HG02973 (cell line): ENCODE data around the gene SUN3.
A peak's percentile ranks its signal among the peaks of the same experiment; 100 is the strongest.
"Not testable (repeated sequence)": the region's sequence is repeated elsewhere in the genome, so short reads cannot be mapped to it uniquely, and the experiment has no call there.

Source experiments
- ATAC-seq: cut with Tn5 transposase; IDR thresholded peaks from one replicate; pipeline ENCODE4 v1.9.1; 2021; ENCODE audit warnings: moderate library complexity; ENCODE audit not compliant: unreplicated experiment

The SUN3 gene

DNA sequence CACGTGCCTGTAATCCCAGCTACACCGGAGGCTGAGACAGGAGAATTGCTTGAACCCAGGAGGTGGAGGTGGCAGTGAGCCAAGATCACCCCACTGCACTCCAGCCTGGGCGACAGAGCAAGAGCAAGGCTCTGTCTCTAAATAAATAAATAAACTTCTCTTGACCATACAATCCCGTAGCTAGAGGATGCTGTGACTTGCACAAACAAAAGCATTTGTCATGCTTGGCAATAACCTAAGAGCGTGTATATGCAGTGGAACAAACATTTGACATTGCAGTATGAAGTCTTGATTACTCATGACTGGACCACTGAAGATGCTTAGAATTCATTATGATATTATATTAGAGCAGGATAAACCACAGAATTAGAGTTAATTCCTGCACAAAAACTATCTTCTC, 5.0 kb upstream of the SUN3 start:
- no peak for ATAC-seq

DNA sequence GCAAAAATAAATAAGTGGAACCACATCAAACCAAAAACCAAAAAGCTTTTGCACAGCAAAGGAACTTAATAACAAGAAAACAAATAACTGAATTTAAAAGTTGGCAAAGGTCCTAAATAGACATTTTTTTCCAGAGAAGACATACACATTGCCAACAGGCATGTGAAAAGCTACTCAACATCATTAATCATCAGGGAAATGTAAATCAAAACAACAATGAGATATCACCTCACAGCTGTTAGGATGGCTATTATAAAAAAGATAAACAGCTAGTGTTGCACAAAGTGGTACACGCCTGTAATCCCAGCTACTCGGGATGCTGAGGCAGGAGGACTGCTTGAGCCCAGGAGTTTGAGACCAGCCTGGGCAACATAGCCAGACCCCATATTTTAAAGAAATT, 2.2 kb upstream of the SUN3 start:
- no peak for ATAC-seq

DNA sequence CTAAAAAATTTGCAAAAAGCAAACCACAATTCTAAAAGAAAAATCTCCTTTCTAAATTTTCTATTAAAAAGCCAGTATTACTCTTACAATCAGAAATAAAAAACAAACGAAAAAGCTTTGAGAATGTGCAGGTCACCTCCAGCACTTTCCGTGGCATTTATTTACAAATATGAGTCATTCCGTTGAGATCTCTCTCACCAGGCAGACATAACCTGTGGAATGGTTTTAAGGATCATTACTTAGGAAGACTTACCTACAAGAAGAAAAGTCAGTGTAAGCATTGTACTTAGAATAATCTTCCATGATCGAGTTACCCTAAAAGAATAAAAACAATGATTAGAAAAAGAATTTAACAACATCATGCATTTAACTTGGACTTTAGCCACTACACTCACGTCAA, 3.3 kb downstream of the SUN3 start:
- ATAC-seq = no peak

DNA sequence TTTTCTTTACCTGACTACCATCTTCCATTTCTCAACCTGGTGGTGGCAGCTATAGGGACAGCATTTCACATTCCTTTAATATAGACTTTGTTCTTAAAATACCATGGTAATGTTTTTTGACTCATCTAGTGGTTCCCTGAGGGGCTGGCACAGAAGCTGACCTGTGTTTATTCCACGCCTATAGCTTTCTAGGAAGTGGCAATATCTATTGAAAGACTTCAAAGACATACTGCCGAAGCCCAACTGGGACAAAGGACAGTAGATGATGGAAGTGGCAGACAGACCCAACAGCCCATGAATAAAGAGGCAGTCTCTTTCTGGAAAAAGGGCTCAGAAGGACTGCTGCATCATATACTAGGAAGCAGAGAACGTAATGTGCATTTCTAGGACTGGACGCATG, 11.2 kb downstream of the SUN3 start:
- no peak for ATAC-seq

DNA sequence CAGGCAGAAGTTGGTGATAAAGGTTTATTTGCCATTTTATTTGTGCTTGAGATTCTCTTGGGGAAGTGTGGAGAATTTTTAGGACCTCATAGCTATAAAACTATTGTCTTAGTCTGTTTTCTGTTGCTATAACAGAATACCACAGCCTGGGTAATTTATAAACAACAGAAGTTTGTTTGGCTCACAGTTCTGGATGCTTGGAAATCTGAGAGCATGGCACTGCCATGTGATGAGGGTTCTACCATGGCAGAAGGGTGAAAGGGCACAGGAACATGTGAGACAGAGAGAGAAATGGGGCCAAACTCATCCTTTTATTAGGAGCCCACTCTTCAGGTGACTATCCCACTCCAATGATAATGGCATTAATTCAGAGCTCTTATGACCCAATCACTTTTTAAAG, 12.3 kb downstream of the SUN3 start:
- no peak for ATAC-seq

DNA sequence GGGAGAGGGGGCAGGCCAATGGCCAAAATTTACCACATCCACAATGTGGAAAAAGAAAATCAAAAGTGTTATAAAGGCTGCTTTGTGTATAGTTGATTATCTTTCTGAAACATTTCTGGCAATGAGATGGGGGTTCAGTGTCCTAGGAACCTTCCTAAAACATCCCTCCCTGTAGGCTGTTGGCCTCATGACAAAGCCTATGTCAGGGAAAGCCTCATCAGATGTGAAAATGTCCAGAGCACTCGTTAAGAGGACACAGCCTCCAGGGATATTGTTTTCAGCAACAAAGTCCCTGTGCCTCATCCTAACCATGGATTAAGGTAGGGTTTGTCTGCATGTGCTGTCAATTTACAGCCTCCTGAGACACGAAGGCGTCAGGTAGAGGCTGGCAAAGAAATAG, 17.0 kb downstream of the SUN3 start:
- no peak for ATAC-seq

DNA sequence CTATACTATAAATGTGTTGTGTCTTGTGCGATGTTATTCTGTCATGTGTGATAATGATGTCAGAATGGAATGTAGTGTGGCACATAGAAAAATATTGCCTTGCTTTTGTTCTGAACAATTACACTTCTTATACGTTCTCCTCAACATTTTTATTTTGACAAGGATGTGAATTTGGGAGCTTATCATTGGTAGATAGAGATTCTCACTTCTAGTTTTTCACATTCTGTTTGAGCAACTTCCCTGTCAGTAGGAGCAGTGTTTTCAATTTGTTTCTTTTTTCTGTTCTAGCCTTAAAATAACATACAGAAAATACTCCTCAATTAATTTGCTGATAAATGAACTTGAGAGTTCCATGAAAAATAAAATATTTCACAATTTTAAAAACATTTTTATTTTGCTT, 17.6 kb downstream of the SUN3 start:
- no peak for ATAC-seq

DNA sequence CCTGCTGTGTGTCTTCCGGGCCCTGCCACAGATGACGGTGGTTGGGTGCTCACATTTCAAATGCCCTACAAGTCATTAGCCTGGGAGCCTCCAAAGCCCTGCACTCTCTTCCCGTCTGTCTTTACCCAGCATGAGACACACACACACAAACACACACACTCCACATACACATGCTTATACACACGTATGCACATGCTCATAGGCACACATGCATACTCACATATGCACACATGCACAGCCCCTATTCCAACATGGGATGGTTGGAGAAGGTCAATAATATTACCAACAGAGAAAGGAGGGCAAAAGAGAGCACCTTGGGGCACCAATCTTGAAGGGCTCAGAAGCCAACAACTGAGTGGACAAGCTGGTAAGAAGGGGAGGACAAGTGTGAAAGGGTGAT, 19.0 kb downstream of the SUN3 start:
- no peak for ATAC-seq

DNA sequence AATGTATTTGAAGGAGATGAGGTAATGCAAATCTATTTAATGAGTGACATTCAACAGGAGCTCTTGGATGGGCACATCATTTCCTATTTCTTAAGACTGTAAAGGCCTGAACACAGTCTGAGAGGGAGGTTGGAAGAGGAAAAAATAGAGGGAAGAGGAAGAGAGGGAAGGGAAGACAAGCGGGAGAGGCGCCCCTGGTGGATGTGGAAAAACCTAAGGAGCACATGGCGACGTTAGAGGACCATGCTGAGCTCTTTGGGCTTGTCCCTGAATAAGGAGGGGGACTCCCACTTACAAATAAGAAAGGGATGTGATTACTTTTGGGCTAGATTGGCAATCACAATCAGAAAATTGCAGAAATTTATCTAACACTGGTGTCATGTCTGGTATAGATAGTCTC, 19.6 kb downstream of the SUN3 start:
- ATAC-seq = no peak

DNA sequence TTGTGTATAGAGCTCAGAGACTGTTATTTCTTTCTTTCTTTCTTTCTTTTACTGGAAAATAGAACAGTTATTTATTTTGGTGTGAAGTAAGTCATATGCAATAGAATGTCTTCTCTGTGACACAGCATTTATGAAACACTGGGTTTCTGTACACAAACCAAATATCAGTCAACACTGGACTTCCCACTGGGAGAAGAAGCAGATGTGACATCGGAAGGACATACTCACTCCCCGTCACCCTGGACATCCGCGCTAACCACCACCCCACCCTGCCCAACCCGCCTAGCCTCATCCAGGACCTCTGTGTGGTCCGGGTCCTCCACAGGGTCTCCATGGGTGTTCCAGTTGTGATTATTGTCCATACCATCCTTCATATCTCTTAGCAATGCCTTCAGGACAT, 22.0 kb downstream of the SUN3 start:
- ATAC-seq = no peak

DNA sequence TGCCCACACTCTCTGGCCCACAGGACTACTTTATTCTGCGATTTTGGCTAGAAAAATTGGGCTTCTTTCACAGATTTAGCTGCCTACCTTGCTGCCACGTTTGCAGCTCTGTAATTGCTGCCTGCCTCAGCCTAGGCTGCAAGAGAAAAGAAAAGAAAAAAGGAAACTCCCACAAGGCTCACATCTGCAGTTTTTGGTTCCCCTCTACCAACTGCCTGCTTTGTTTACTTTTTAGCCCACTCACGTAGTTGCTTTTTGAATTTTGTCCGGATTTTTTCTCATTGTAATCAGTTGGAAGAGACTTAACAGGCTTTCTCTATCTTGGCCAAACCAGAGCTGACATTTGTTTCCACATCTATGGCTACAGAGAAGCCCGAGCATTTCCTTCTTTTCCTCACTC, 24.3 kb downstream of the SUN3 start:
- no peak for ATAC-seq

DNA sequence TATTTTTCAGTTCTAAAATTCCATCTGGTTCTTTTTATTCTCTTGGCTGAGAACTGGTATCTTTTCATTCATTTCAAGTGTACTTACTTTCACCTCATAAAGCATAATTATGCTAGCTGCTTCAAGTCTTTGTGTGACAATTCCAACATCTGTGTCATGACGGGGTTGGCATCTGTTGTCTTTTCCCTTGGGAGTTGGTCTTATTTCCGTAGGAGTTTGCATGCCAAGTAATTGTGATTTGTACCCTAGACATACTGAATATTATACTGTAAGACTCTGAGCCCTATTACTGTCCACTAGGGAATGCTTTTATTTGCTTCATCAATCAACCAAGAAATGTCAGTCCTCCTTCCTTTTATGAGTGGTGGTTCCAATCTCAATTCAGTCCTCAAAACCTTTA, 24.9 kb downstream of the SUN3 start:
- no peak for ATAC-seq

DNA sequence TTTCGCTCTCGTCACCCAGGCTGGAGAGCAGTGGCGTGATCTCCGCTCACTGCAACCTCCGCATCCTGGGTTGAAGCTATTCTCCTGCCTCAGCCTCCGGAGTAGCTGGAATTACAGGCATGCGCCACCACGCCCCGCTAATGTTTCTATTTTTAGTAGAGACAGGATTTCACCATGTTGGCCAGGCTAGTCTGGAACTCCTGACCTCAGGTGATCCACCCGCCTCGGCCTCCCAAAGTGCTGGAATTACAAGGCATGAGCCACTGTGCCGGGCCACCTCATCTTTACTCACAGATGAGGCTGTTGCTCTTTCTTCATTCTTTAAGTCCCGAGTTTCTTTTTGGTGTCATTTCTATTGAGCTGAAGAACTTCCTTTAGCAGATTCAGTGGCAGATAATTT, 28.7 kb downstream of the SUN3 start:
- not testable (repeated sequence) for ATAC-seq

DNA sequence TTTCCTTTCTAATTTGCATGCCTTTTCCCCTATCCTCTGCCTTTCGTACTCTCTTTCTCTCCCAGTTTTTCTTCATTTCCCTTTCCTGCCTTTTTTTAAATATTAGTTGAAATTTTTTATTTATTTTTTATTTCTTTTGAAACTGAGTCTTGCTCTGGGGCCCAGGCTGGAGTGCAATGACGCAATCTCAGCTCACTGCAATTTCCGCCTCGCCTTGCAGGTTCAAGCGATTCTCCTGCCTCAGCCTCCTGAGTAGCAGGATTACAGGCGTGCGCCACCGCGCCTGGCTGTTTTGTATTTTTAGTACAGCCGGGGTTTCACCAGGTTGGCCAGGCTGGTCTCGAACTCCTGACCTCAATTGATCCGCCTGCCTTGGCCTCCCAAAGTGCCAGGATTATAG, 29.5 kb downstream of the SUN3 start:
- ATAC-seq = no peak

DNA sequence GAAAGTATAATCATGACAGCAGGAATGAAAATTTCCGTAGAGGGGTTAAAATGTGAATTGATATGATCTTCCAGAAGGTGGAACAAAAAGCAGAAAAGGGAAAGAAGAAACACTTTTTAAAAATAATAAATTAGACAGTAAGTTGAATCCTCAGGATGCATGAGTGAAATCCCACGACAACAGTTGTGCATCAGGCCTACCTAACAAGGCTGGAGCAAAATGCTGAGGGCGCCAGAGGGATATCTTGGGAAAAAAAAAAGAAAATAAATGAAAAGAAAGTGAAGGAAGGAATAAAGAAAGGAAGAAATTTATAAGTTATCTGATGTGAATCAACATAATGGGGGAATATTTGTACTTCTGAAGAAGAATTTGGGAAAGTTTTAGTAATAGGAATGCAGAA, 36.5 kb downstream of the SUN3 start:
- ATAC-seq = no peak

DNA sequence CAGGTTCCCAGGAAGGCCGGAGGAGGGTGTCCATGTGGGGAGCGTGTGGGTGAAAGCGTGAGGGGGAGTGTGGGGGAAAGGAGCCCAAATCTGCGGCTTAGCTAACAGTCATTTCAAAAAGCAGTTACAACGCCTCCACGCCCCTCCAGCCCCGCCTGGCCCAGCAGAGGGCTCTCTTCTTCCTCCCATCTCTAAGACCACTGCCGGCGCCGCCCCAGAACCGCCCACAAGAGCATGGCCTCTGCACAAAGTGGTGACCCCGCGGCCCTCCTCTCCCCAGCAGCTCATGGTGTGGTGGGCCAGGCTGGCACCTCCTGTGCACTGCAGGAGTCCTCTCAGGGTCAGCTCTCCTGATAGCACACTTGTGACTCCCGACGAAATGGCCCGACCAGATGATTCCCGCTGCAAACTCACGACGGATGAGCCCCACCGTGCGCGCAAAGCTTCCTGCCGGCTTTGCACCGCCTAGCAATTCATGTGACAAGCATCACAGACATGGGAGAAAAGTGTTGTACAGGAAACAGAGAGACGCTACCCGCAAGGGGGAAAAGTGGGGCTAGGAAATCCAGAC, 37.1 kb downstream of the SUN3 start:
- peak; percentile 99 for ATAC-seq

DNA sequence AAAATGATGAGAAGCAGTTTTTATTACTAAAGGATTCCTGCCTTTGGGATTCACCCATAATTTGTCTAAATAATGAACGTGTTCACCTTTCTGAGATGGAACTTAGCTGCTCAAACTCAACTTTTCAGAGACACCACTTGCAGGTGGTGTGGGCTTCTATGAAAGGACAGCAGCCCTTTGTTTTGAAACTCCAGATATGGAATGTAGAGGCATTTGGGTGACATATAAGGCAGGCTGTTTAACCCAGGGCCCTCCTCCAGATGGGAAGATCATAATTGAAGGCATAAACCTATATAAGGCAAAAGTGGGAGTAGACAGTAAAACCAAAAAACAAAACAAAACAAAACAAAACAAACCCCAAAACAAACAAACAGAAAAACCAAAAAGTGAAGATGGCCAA, 37.6 kb downstream of the SUN3 start:
- ATAC-seq = peak; percentile 5

DNA sequence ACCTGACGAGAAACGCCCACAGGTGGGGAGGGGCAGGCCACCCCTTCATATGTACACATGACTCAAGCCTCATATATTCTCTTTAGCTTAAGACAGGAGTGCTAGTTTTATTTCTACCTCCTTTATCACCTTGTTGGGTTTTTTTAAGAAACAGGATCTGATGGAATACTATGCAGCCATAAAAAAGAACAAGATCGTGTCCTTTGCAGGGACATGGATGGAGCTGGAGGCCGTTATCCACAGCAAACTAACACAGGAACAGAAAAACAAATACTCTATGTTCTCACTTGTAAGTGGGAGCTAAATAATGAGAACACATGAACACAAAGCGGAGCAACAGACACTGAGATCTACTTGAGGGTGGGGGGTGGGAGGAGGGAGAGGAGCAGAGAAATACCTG, 38.3 kb downstream of the SUN3 start:
- no peak for ATAC-seq

DNA sequence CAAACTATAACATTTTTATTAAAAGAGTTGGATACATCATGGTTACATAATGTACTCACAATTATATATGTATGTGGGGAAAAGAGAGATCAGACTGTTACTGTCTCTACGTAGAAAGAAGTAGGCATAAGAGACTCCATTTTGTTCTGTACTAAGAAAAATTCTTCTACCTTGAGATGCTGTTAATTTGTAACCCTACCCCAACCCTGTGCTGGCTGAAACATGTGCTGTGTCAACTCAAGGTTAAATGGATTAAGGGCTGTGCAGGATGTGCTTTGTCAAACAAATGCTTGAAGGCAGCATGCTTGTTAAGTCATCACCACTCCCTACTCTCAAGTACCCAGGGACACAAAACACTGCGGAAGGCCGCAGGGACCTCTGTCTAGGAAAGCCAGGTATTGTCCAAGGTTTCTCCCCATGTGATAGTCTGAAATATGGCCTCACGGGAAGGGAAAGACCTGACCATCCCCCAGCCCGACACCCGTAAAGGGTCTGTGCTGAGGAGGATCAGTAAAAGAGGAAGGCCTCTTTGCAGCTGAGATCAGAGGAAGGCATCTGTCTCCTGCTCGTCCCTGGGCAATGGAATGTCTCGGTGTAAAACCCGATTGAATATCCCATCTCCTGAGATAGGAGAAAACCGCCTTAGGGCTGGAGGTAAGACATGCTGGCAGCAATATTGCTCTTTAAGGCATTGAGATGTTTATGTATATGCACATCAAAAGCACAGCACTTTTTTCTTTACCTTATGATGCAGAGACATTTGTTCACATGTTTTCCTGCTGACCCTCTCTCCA, 39.1 kb downstream of the SUN3 start:
- ATAC-seq = not testable (repeated sequence)

DNA sequence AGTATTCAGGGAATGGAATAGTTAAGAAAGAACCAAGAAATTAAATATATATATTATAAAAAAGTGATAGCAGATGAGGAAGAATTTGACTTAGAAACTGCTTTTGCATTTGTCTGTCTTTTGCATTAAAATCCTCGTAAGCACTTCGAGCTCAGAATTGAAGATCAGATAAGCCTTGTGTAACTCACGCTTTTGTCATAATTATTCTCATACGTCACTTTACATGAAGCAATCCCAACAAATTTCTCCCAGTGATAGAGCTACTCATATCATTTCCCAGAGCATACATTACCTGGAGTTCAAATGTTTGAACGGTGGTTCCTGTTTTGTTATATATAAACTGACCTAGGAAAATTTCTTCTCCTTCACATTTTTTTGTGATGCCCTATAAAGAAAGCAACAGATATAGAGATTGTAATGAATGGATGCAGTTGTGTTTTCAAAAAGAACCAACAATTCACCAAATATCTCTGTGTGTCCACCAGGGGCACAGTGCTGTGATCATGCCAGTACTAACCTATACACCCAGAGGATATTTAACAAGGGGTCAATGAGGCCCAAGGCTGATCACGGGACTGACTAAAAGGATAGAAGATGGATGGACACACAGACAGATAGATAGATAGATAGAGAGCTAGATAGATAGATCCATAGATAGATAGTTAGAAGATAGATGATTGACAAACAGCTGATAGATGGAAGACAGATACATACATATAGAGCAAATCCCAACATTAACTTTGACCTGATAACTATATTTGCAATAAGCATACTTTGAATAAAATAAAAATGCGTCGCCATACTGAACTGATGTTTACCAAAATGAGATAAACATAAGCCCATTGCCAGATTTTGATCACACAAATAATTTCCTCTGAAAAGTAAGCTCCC, 40.2 kb downstream of the SUN3 start:
- ATAC-seq = no peak

DNA sequence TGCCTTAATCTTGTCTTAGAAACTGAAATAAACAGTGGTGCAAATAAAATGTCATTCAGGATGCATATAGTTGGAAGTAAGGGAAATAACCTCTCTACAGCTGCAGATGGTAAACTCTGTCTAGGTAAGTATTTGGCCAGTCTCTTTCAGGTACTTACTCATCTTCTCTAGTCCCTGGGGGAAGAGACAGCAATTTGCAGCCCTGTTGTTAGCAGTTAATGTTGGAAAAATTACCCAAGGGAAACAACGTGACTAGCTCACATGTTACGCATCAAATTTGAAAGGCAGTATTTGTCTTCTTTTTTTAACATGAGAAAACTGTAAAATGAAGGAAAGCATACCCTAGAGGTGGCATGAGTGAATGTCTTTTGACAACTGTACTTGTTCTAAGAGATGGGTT, 46.3 kb downstream of the SUN3 start:
- no peak for ATAC-seq

DNA sequence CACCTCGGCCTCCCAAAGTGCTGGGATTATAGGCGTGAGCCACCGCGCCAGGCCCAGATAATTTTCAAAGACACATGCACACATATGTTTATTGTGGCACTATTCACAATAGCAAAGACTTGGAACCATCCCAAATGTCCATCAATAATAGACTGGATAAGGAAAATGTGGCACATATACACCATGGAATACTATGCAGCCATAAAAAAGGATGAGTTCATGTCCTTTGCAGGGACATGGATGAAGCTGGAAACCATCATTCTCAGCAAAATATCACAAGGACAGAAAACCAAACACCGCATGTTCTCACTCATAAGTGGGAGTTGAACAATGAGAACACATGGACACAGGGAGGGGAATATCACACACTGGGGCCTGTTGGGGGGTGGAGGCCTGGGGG, 48.3 kb downstream of the SUN3 start:
- not testable (repeated sequence) for ATAC-seq
